Activated CD8-positive, alpha-beta T cell treated with anti-CD3 and anti-CD28 coated beads for 36 hours (primary cell): Measurements from ENCODE around the gene BPGM. TPM values are rescaled to one million over a fixed set of nuclear protein-coding genes. Genes with fewer than 3 reads are reported as not detected.
A peak's percentile ranks its signal among the peaks of the same experiment; 100 is the strongest.

Experiments
- ATAC-seq: fragments of 200-7000 bp; cut with Tn5 transposase; one replicate; pipeline ENCODE4 v1.10.0; 2021; ENCODE audit warnings: mild to moderate bottlenecking, moderate library complexity
- CTCF ChIA-PET: fragments of 350-600 bp; sonication (Branson Sonifier 250); formaldehyde crosslinking; loops from one replicate; lab custom pipeline; 2021; ENCODE audit warnings: antibody characterized with exemption; lab: Charles Lee
- POLR2A ChIA-PET: fragments of 350-600 bp; sonication (Branson Sonifier 250); formaldehyde crosslinking; loops from one replicate; lab custom pipeline; 2021; ENCODE audit warnings: antibody characterized with exemption; lab: Charles Lee
- DNase-seq: peaks from one replicate; pipeline ENCODE4 v3.0.0-alpha.2; 2020
- H3K27ac Mint-ChIP-seq: one replicate; pipeline ENCODE4 v1.8.0; 2021; ENCODE audit warnings: mild to moderate bottlenecking, mixed read lengths
- H3K27me3 Mint-ChIP-seq: one replicate; pipeline ENCODE4 v1.8.0; 2021; ENCODE audit warnings: mixed read lengths
- H3K36me3 Mint-ChIP-seq: one replicate; pipeline ENCODE4 v1.8.0; 2021; ENCODE audit warnings: low read depth, mixed read lengths
- H3K4me1 Mint-ChIP-seq: one replicate; pipeline ENCODE4 v1.8.0; 2021; ENCODE audit warnings: low read depth, mixed read lengths
- H3K4me3 Mint-ChIP-seq: one replicate; pipeline ENCODE4 v1.8.0; 2021; ENCODE audit warnings: mild to moderate bottlenecking, moderate library complexity, mixed read lengths
- H3K9me3 Mint-ChIP-seq: one replicate; pipeline ENCODE4 v1.8.0; 2021; ENCODE audit warnings: mixed read lengths
- CTCF ChIP-seq: fragments of 200-600 bp; IDR thresholded peaks from one replicate; pipeline ENCODE4 v1.8.0; 2022; ENCODE audit warnings: antibody characterized with exemption, mild to moderate bottlenecking
- intact Hi-C: fragments of 100-400 bp; cut with micrococcal nuclease; formaldehyde crosslinking; loops from one replicate; pipeline ENCODE4 v1.10.0; 2022
- total RNA-seq, 2 experiments: library from RNA; stranded (reverse); gene quantifications; one replicate each; pipeline ENCODE4 v1.2.3, GENCODE V29; 2021

Gene BPGM
- total RNA-seq, 2 experiments from 2014 or later, result 11.2 to 12.4 TPM

- H3K27me3 Mint-ChIP-seq, result no peaks in the 10 kb centered on the region
- peaks cover 42% of the 10 kb centered on the region for H3K4me1 Mint-ChIP-seq
- no peak for TF ChIP-seq CTCF
- DNase-seq, result no peak
- peaks cover 7% of the 10 kb centered on the region for H3K9me3 Mint-ChIP-seq
- H3K36me3 Mint-ChIP-seq, result peaks cover 32% of the 10 kb centered on the region
- H3K4me3 Mint-ChIP-seq, result peak overlapping the region; percentile 24
- POLR2A ChIA-PET, result interaction anchor here (0.6 to 2.4 kb wide), 5 partner anchors 9 to 23 kb away, joined by 3 to 14 read pairs (median 3); partner anchors contain the start of gene BPGM
- peak overlapping the region; percentile 90 for H3K27ac Mint-ChIP-seq
- ATAC-seq, result peak; percentile 97
- CTCF ChIA-PET, result interaction anchor here (0.8 to 1.3 kb wide), 5 partner anchors 8 to 70 kb away, joined by 3 to 8 read pairs (median 4); partner anchors contain the start of gene BPGM
- intact Hi-C loops, result no loop called here
Observed at GRCh38 chr7:134654104-134654775, 7.6 kb downstream of the BPGM start.

GRCh38 chr7:134657526-134657925, 10.9 kb downstream of the BPGM start:
- peaks cover 53% of the 10 kb centered on the region for H3K4me1 Mint-ChIP-seq

GRCh38 chr7:134660242-134660785, 13.7 kb downstream of the BPGM start:
- intact Hi-C loops, result no loop called here
- CTCF ChIA-PET, result interaction anchor here (1.4 kb wide), 1 partner anchor 14 kb away, joined by 4 read pairs; the partner anchor contains the start of gene BPGM
- DNase-seq, result no peak
- H3K4me1 Mint-ChIP-seq, result peaks cover 34% of the 10 kb centered on the region
- no peak overlapping the region for H3K27ac Mint-ChIP-seq
- no peaks in the 10 kb centered on the region for H3K27me3 Mint-ChIP-seq
- TF ChIP-seq CTCF, result no peak
- peaks cover 6% of the 10 kb centered on the region for H3K9me3 Mint-ChIP-seq
- H3K36me3 Mint-ChIP-seq, result peaks cover 47% of the 10 kb centered on the region
- POLR2A ChIA-PET, result interaction anchor here (1.1 to 2.5 kb wide), 2 partner anchors 9 to 14 kb away, joined by 4 to 12 read pairs; partner anchors contain the start of gene BPGM
- no peak overlapping the region for H3K4me3 Mint-ChIP-seq
- ATAC-seq, result no peak

More at GRCh38 chr7:134657526-134657925, 10.9 kb downstream of the BPGM start:
- Mint-ChIP-seq H3K4me3 (no peak overlapping the region), H3K36me3 (peaks cover 41% of the 10 kb centered on the region), H3K9me3 (peaks cover 7% of the 10 kb centered on the region), H3K27ac (no peak overlapping the region), H3K27me3 (no peaks in the 10 kb centered on the region)
- ATAC-seq (no peak), DNase-seq (no peak)
- ChIA-PET CTCF (interaction anchor here (0.8 to 3.5 kb wide), 3 partner anchors 10 to 45 kb away, joined by 3 to 13 read pairs (median 6); no protein-coding TSS in a partner anchor), POLR2A (interaction anchor here (0.6 to 4.1 kb wide), 4 partner anchors 10 to 707 kb away, joined by 3 to 24 read pairs (median 4); partner anchors contain the start of gene BPGM)
- TF ChIP-seq CTCF, result no peak
- intact Hi-C loops, result no loop called here

GRCh38 chr7:134660961-134661376, 14.3 kb downstream of the BPGM start:
- no peak overlapping the region for H3K27ac Mint-ChIP-seq
- POLR2A ChIA-PET, result interaction anchor here (1.1 to 2.5 kb wide), 3 partner anchors 9 to 25 kb away, joined by 4 to 12 read pairs (median 4); partner anchors contain the start of gene BPGM

More at GRCh38 chr7:134660961-134661376, 14.3 kb downstream of the BPGM start:
- intact Hi-C loops, result no loop called here
- H3K4me1 Mint-ChIP-seq, result peaks cover 33% of the 10 kb centered on the region
- peaks cover 41% of the 10 kb centered on the region for H3K36me3 Mint-ChIP-seq
- H3K9me3 Mint-ChIP-seq, result peaks cover 6% of the 10 kb centered on the region
- CTCF ChIA-PET, result interaction anchor here (1.2 to 2.0 kb wide), 3 partner anchors 10 to 28 kb away, joined by 4 to 8 read pairs (median 5); partner anchors contain the start of gene BPGM
- no peaks in the 10 kb centered on the region for H3K27me3 Mint-ChIP-seq
- no peak for DNase-seq
- ATAC-seq, result no peak
- H3K4me3 Mint-ChIP-seq, result no peak overlapping the region
- no peak for TF ChIP-seq CTCF
